BJ (cell line): Measurements from ENCODE around the gene PJA1. TPM values are rescaled to one million over a fixed set of nuclear protein-coding genes. Genes with fewer than 3 reads are reported as not detected.

Source experiments
- CTCF ChIA-PET: fragments of 350-600 bp; formaldehyde crosslinking; extraction: SDS; loops from one replicate; lab custom pipeline; 2021; ENCODE audit warnings: antibody characterized with exemption, inconsistent platforms; lab: Yijun Ruan, JAX
- POLR2A ChIA-PET: fragments of 300-600 bp; sonication (Branson Sonifier 250); formaldehyde crosslinking; extraction: SDS; loops from one replicate; lab custom pipeline; 2021; ENCODE audit warnings: antibody characterized with exemption; lab: Charles Lee
- DNase-seq: peaks from one replicate; pipeline ENCODE4 v3.0.0-alpha.2; 2011; ENCODE audit warnings: low read depth
- H3K27me3 ChIP-seq: 2 replicates; pipeline ENCODE4 v1.6.0; 2011; ENCODE audit warnings: low read length; ENCODE audit not compliant: control insufficient read depth, insufficient read depth
- H3K36me3 ChIP-seq: 2 replicates; pipeline ENCODE4 v1.5.1; 2011; ENCODE audit warnings: low read length; ENCODE audit not compliant: control insufficient read depth, insufficient read depth
- H3K4me3 ChIP-seq: 2 replicates; pipeline ENCODE4 v1.5.1; 2011; ENCODE audit warnings: low read depth, mild to moderate bottlenecking, control low read depth, low read length
- CTCF ChIP-seq: IDR thresholded peaks from 2 replicates; pipeline ENCODE4 v1.5.1; 2011; ENCODE audit warnings: low read depth, mild to moderate bottlenecking, control low read depth, inconsistent platforms, low read length, moderate library complexity; ENCODE audit not compliant: insufficient read depth
- polyA plus RNA-seq: library from polyadenylated mRNA; depleted of rRNA; stranded (reverse); fragments of >200 nt; gene quantifications from 2 replicates; pipeline ENCODE4 v1.2.3, GENCODE V29; 2011

The PJA1 gene
- polyA plus RNA-seq, 1 experiment, result 20.2 TPM

GRCh38 chrX:69150281-69150960 lies 14.8 kb downstream of the PJA1 start:
- ChIA-PET CTCF (no interaction called here), POLR2A (no interaction called here)
- no peak for DNase-seq
- no peak for TF ChIP-seq CTCF
- Histone ChIP-seq H3K27me3 (no peaks in the 10 kb centered on the region), H3K4me3 (no peak overlapping the region), H3K36me3 (no peaks in the 10 kb centered on the region)

GRCh38 chrX:69149466-69150280 lies 15.6 kb downstream of the PJA1 start:
- ChIA-PET CTCF (no interaction called here), POLR2A (no interaction called here)
- Histone ChIP-seq H3K27me3 (no peaks in the 10 kb centered on the region), H3K36me3 (no peaks in the 10 kb centered on the region), H3K4me3 (no peak overlapping the region)
- no peak for DNase-seq
- TF ChIP-seq CTCF, result no peak

GRCh38 chrX:69148946-69149345 lies 16.3 kb downstream of the PJA1 start:
- no peak overlapping the region for H3K4me3 ChIP-seq
- no peak for TF ChIP-seq CTCF
- DNase-seq, result no peak
- ChIA-PET POLR2A (no interaction called here), CTCF (no interaction called here)
- H3K36me3 ChIP-seq, result no peaks in the 10 kb centered on the region
- no peaks in the 10 kb centered on the region for H3K27me3 ChIP-seq

GRCh38 chrX:69146739-69147138 lies 18.5 kb downstream of the PJA1 start:
- POLR2A ChIA-PET, result no interaction called here
- no peak for TF ChIP-seq CTCF
- no peaks in the 10 kb centered on the region for H3K27me3 ChIP-seq
- no peak overlapping the region for H3K4me3 ChIP-seq
- CTCF ChIA-PET, result no interaction called here
- H3K36me3 ChIP-seq, result no peaks in the 10 kb centered on the region
- no peak for DNase-seq

GRCh38 chrX:69145714-69146113 lies 19.5 kb downstream of the PJA1 start:
- H3K4me3 ChIP-seq, result no peak overlapping the region
- no peaks in the 10 kb centered on the region for H3K27me3 ChIP-seq
- ChIA-PET CTCF (interaction anchor here (1.1 kb wide), 1 partner anchor 13 kb away, joined by 3 read pairs; no protein-coding TSS in a partner anchor), POLR2A (no interaction called here)
- no peak for TF ChIP-seq CTCF
- no peaks in the 10 kb centered on the region for H3K36me3 ChIP-seq
- DNase-seq, result no peak
